ENCODE measurements around the gene ZSCAN26. TPM values are rescaled to one million over a fixed set of nuclear protein-coding genes. Genes with fewer than 3 reads are reported as not detected.
A peak's percentile ranks its signal among the peaks of the same experiment; 100 is the strongest.

The ZSCAN26 gene
- 10 to 100 TPM in 2 of 4 donors, 1 to 10 TPM in 2; 8.3 to 20.7 (median 11.0) TPM for total RNA-seq

GRCh38 chr6:28266962-28267694, at the start of gene ZSCAN26:
ZSCAN26 (plus strand) TSS chr6:28267143; CDS start chr6:28271920, 4,777 bp downstream.
- WGBS, 2 donors, result 0 to 1% methylated on average over 28 to 30 of the region's 32 CpGs
- intact Hi-C loops (cut with DNase I; ENCODE audit: low total_unique reads), result no loop called here
- peak; percentile 56 to 94 for DNase-seq (ENCODE audit: low spot score in 2 of 2)
- peak within 1 kb of the TSS; percentile 87 for H3K4me3 ChIP-seq (ENCODE audit: low read depth, poor library complexity, severe bottlenecking)
- TF ChIP-seq POLR2A (IDR thresholded peaks at IDR 0.05), result no peak
- TF ChIP-seq CTCF (IDR thresholded peaks at IDR 0.05), result no peak

DNA sequence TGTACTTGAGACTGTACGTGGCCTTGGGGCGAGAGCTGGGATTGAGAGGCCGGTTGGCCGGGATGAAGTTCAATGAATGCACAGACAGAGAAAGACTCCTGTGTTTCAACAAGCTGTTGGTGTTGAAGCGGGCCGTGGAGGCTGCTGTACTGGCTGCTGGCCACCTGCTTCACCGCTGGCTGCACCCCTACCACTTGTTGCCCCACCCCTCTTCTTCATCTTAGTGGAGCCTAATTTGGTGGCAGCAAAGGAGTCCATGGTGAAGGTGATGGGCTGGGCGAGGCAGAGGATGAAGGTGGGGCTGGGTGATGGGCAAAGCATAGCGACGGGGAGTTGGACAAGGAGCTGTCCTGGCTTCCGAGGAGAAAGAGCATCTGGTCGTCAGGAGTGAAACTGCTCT, 49.1 kb upstream of the ZSCAN26 start:
- no peak overlapping the region for H3K4me3 ChIP-seq (ENCODE audit: low read depth, poor library complexity, severe bottlenecking)
- TF ChIP-seq POLR2A (IDR thresholded peaks at IDR 0.05), result no peak
- TF ChIP-seq CTCF (IDR thresholded peaks at IDR 0.05), result no peak
- intact Hi-C loops (cut with DNase I; ENCODE audit: low total_unique reads), result no loop called here
- WGBS, 2 donors, result 92 to 95% methylated on average over 12 of the region's 12 CpGs
- no peak for DNase-seq (ENCODE audit: low spot score in 2 of 2)

DNA sequence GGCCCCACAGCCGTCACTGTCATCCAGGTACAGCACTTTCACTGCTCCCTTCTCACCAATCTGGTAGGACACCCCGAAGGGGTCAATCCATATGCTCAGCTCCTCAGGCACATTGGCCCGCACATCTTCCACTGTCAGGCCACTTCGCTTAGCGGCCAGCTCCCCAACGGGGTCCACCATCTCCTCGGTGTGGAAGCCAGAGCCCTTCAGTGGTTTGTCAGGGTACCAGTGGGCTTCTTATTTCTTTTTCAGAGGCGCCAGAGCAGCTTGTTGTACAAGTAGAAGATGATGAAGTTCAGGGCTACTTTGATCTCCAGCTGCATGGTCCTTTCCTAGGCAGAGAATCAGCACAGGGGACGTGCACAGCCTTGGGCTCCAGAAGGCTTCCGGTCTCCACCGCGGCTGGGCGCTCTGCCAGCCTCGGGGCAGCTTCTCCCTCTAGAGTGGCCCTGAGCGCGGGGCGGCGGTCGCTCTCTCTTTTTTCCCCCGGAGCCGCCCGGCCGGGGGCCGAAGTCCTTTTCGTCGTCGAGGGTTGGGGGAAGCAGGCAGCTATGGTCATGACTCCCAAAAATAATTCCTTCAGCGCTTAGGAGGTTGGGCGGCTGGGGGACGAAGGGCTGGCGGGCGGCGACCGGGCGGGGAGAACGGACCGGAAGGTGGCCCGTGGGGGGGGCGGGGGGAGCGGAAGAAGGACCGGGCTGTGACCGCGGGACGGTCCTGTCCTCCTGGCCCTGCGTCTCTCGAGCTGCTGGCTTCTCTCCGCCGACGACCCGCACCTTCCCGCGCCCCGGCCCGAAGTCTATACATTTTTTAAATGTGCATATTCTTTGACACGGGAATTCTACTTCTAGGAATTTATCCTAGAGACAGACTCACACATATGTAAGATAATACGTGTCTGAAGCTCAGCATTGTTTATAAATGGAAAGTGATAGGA, 48.4 kb upstream of the ZSCAN26 start:
- DNase-seq (ENCODE audit: low spot score in 2 of 2), result peak; percentile 45 to 92
- intact Hi-C loops (cut with DNase I; ENCODE audit: low total_unique reads), result no loop called here
- peak overlapping the region; percentile 67 for H3K4me3 ChIP-seq (ENCODE audit: low read depth, poor library complexity, severe bottlenecking)
- no peak for TF ChIP-seq CTCF (IDR thresholded peaks at IDR 0.05)
- TF ChIP-seq POLR2A (IDR thresholded peaks at IDR 0.05), result no peak
- WGBS, 2 donors, result 15% methylated on average over 36 to 48 of the region's 56 CpGs

- WGBS, 2 donors, result 36 to 39% methylated on average over 6 of the region's 6 CpGs
- no peak for TF ChIP-seq POLR2A (IDR thresholded peaks at IDR 0.05)
- TF ChIP-seq CTCF (IDR thresholded peaks at IDR 0.05), result no peak
- intact Hi-C loops (cut with DNase I; ENCODE audit: low total_unique reads), result no loop called here
- no peak for DNase-seq (ENCODE audit: low spot score in 2 of 2)
- H3K4me3 ChIP-seq (ENCODE audit: low read depth, poor library complexity, severe bottlenecking), result no peak overlapping the region
Measured at GRCh38 chr6:28220257-28221133, 46.4 kb upstream of the ZSCAN26 start.

Data from lower leg skin (tissue), 4 donors.